B cell (primary cell): ENCODE results near the gene ZNF80. TPM values are rescaled to one million over a fixed set of nuclear protein-coding genes. Genes with fewer than 3 reads are reported as not detected.
"Not testable (repeated sequence)": the region's sequence is repeated elsewhere in the genome, so short reads cannot be mapped to it uniquely, and the experiment has no call there.

Source experiments
- ATAC-seq: fragments of 200-7000 bp; cut with Tn5 transposase; one replicate; pipeline ENCODE4 v1.10.0; 2021; ENCODE audit warnings: low read depth, mild to moderate bottlenecking, moderate number of reproducible peaks, moderate library complexity
- CTCF ChIA-PET: fragments of 350-600 bp; sonication (Branson Sonifier 250); formaldehyde crosslinking; loops from one replicate; lab custom pipeline; 2021; ENCODE audit warnings: antibody characterized with exemption, inconsistent platforms; lab: Charles Lee
- POLR2A ChIA-PET: fragments of 350-600 bp; sonication (Branson Sonifier 250); formaldehyde crosslinking; loops from one replicate; lab custom pipeline; 2021; ENCODE audit warnings: antibody characterized with exemption; lab: Charles Lee
- DNase-seq: peaks from one replicate; pipeline ENCODE4 v3.0.0; 2013
- H2AFZ ChIP-seq: 2 replicates; pipeline ENCODE4 v1.6.1; 2012; ENCODE audit warnings: mild to moderate bottlenecking, low read depth, low read length; ENCODE audit not compliant: insufficient read depth, poor library complexity, severe bottlenecking
- H3K27ac ChIP-seq, 2 donors: 1 replicate in 1 of 2; 2 replicates in 1 of 2; pipeline ENCODE4 v1.5.1; 2012 to 2013; ENCODE audit warnings: low read length in 2 of 2, mild to moderate bottlenecking in 2 of 2, moderate library complexity in 1 of 2
- H3K27me3 ChIP-seq, 4 experiments: fragments of 200-600 bp in 1 of 4; sonication (generic) in 1 of 4; replicated peaks in 1 of 4; 1 replicate in 2 of 4; 2 replicates in 2 of 4; pipeline versions ENCODE4 v1.6.1 to v1.7.0; 2013 to 2016; ENCODE audit warnings: low read length in 3 of 4, mild to moderate bottlenecking in 2 of 4, mixed read lengths in 1 of 4, moderate library complexity in 1 of 4; ENCODE audit not compliant: insufficient read depth in 4 of 4, control insufficient read depth in 3 of 4; ENCODE audit errors: control extremely low read depth in 1 of 4
- H3K36me3 ChIP-seq, 2 experiments: replicated peaks in 1 of 2; 1 replicate in 1 of 2; 2 replicates in 1 of 2; pipeline versions ENCODE4 v1.6.1 to v1.7.1; 2013; ENCODE audit warnings: low read length in 1 of 2; ENCODE audit not compliant: insufficient read depth in 2 of 2, control insufficient read depth in 1 of 2; ENCODE audit errors: control extremely low read depth in 1 of 2, extremely low read depth in 1 of 2
- H3K4me1 ChIP-seq, 2 donors: fragments of 200-600 bp in 1 of 2; sonication (generic) in 1 of 2; 1 replicate in 1 of 2; 2 replicates in 1 of 2; pipeline versions ENCODE4 v1.5.1 to v1.6.1; 2013 to 2017; ENCODE audit warnings: low read length in 2 of 2; ENCODE audit not compliant: control insufficient read depth in 2 of 2, insufficient read depth in 2 of 2
- H3K4me2 ChIP-seq: replicated peaks from 2 replicates; pipeline ENCODE3; 2012; ENCODE audit warnings: mild to moderate bottlenecking, low read depth, low read length; ENCODE audit not compliant: poor library complexity, severe bottlenecking
- H3K4me3 ChIP-seq, 5 experiments: fragments of 200-600 bp in 1 of 5; sonication (generic) in 1 of 5; 1 replicate in 3 of 5; 2 replicates in 2 of 5; pipeline versions ENCODE4 v1.5.1 to v1.7.0; 2011 to 2016; ENCODE audit warnings: low read length in 4 of 5, mild to moderate bottlenecking in 4 of 5, low read depth in 2 of 5, control low read depth in 1 of 5, moderate library complexity in 1 of 5; ENCODE audit not compliant: insufficient read depth in 1 of 5; ENCODE audit errors: control extremely low read depth in 1 of 5, extremely low read depth in 1 of 5
- H3K79me2 ChIP-seq: fragments of 200-600 bp; sonication (generic); one replicate; pipeline ENCODE4 v1.6.0; 2016; ENCODE audit warnings: low read length; ENCODE audit not compliant: control insufficient read depth, insufficient read depth
- H3K9ac ChIP-seq: fragments of 200-600 bp; sonication (generic); 2 replicates; pipeline ENCODE4 v1.6.1; 2017; ENCODE audit warnings: mild to moderate bottlenecking, low read length, moderate library complexity
- H3K9me3 ChIP-seq, 3 donors: one replicate each; pipeline versions ENCODE4 v1.6.1 to v1.7.1; 2013; ENCODE audit warnings: low read length in 2 of 3; ENCODE audit not compliant: control insufficient read depth in 2 of 3, insufficient read depth in 1 of 3; ENCODE audit errors: control extremely low read depth in 1 of 3
- H4K20me1 ChIP-seq: 2 replicates; pipeline ENCODE4 v1.6.0; 2012; ENCODE audit warnings: mild to moderate bottlenecking, low read length; ENCODE audit not compliant: insufficient read depth, control insufficient read depth, poor library complexity, severe bottlenecking
- H3K27ac Mint-ChIP-seq: one replicate; pipeline ENCODE4 v1.8.0; 2021; ENCODE audit warnings: mixed read lengths
- H3K27me3 Mint-ChIP-seq: one replicate; pipeline ENCODE4 v1.8.0; 2021; ENCODE audit warnings: mixed read lengths
- H3K4me1 Mint-ChIP-seq: one replicate; pipeline ENCODE4 v1.8.0; 2021; ENCODE audit warnings: mixed read lengths
- H3K4me3 Mint-ChIP-seq: one replicate; pipeline ENCODE4 v1.8.0; 2021; ENCODE audit warnings: mixed read lengths
- H3K9me3 Mint-ChIP-seq: one replicate; pipeline ENCODE4 v1.8.0; 2022; ENCODE audit warnings: mixed read lengths; ENCODE audit not compliant: insufficient read depth
- EZH2 ChIP-seq: IDR thresholded peaks from 2 replicates; pipeline ENCODE4 v1.6.1; 2012; ENCODE audit warnings: borderline replicate concordance, low read depth, mild to moderate bottlenecking, moderate library complexity, low read length; ENCODE audit not compliant: insufficient read depth, poor library complexity, severe bottlenecking
- WGBS: methylation state at CpG from one replicate; pipeline ENCODE4 v1.1.5; 2013; ENCODE audit warnings: missing lambda C conversion rate; ENCODE audit not compliant: insufficient coverage; 5-methylcytosine and 5-hydroxymethylcytosine counted together
- intact Hi-C: fragments of 100-400 bp; cut with micrococcal nuclease; formaldehyde crosslinking; loops from one replicate; pipeline ENCODE4 v1.10.0; 2022
- polyA plus RNA-seq: library from polyadenylated mRNA; depleted of rRNA; stranded (reverse); fragments of >200 nt; gene quantifications from 2 replicates; pipeline ENCODE4 v1.2.3, GENCODE V29; 2012
- total RNA-seq, 2 donors: library from RNA; stranded (reverse); fragments of 120-200 nt in 1 of 2; gene quantifications; 1 replicate in 1 of 2; 2 replicates in 1 of 2; pipeline versions ENCODE4 v1.2.3 to v1.2.4, GENCODE V29; 2013 to 2022
- TF ChIP-seq, protein P1 (sequence below): fragments of 200-600 bp; IDR thresholded peaks from one replicate; pipeline ENCODE4 v1.8.0; 2022; ENCODE audit warnings: antibody characterized with exemption, mild to moderate bottlenecking

ZNF80 gene
- total and polyA plus RNA-seq, 2 donors (not counting 1 experiment from before 2014, with no cell fraction given), result 0.04 to 0.42 TPM

DNA sequence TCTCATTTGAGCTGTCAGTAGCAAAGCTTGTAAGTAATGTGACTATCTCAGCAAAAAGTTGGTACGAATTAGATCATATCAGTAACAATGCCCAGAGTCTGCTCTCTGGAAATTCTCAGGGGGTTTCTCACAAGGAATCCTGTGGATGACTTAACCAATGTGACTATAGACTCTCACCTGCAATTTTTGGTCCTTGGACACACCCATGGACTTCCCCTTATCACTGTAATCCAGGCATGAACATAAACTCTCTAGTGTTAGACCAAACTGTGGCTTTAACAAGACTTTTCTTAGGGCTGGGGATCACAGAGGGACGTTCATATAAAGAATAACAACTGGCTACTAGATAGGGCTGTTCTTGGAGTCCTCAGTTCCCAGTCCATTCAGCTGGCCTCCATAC, 3.9 kb upstream of the ZNF80 start:
- intact Hi-C loops, result no loop called here
- H3K4me1 Mint-ChIP-seq, result peaks cover 16% of the 10 kb centered on the region

DNA sequence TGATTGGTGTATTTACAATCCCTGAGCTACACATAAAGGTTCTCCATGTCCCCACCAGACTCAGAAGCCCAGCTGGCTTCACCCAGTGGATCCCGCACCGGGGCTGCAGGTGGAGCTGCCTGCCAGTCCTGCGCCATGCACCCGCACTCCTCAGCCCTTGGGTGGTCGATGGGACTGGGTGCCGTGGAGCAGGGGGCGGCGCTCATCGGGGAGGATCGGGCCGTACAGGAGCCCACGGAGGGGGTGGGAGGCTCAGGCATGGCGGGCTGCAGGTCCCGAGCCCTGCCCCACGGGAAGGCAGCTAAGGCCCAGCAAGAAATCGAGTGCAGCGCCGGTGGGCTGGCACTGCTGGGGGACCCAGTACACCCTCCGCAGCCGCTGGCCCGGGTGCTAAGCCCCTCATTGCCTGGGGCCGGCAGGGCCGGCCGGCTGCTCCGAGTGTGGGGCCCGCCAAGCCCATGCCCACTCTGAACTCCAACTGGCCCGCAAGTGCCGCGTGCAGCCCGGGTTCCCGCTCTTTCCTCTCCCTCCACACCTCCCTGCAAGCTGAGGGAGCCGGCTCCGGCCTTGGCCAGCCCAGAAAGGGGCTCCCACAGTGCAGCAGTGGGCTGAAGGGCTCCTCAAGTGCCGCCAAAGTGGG, 888 bp upstream of the ZNF80 start:
- H3K4me3 ChIP-seq, H3K9ac ChIP-seq, POLR2A ChIA-PET, H3K27ac ChIP-seq, DNase-seq, H3K9me3 Mint-ChIP-seq, H3K27ac Mint-ChIP-seq, H3K4me3 Mint-ChIP-seq, H3K79me2 ChIP-seq, H4K20me1 ChIP-seq, H2AFZ ChIP-seq, intact Hi-C loops, H3K27me3 ChIP-seq, H3K9me3 ChIP-seq, H3K36me3 ChIP-seq, H3K4me1 ChIP-seq, H3K27me3 Mint-ChIP-seq, ATAC-seq, H3K4me2 ChIP-seq: not testable (repeated sequence)
- whole genome bisulfite sequencing, result over 99% methylated on average over 17 of the region's 34 CpGs
- peaks cover 18% of the 10 kb centered on the region for H3K4me1 Mint-ChIP-seq
- CTCF ChIA-PET, result interaction anchor here (1.1 kb wide), 1 partner anchor 24 kb away, joined by 6 read pairs; no protein-coding TSS in a partner anchor

More for the DNA sequence above, 3.9 kb upstream of the ZNF80 start:
- H3K9me3 ChIP-seq, result peaks cover 0 to 3% (median 0%) of the 10 kb centered on the region in 3 donors
- H3K9ac ChIP-seq, result no peak overlapping the region
- H3K4me1 ChIP-seq, result peaks cover 5 to 7% of the 10 kb centered on the region in 2 donors
- no peak overlapping the region for H3K4me3 ChIP-seq
- no peaks in the 10 kb centered on the region for H3K9me3 Mint-ChIP-seq
- 80% methylated on average over 1 of the region's 2 CpGs for WGBS
- no peak for DNase-seq
- CTCF ChIA-PET, result interaction anchor here (0.7 to 0.9 kb wide), 2 partner anchors 28 to 691 kb away, joined by 3 read pairs; no protein-coding TSS in a partner anchor
- no peak for ATAC-seq
- no peaks in the 10 kb centered on the region for H3K79me2 ChIP-seq
- H3K36me3 ChIP-seq, result no peaks in the 10 kb centered on the region
- H3K4me2 ChIP-seq, result no peak overlapping the region
- H3K27ac ChIP-seq, result no peak overlapping the region
- no peak for TF ChIP-seq EZH2
- TF ChIP-seq, protein P1, sequence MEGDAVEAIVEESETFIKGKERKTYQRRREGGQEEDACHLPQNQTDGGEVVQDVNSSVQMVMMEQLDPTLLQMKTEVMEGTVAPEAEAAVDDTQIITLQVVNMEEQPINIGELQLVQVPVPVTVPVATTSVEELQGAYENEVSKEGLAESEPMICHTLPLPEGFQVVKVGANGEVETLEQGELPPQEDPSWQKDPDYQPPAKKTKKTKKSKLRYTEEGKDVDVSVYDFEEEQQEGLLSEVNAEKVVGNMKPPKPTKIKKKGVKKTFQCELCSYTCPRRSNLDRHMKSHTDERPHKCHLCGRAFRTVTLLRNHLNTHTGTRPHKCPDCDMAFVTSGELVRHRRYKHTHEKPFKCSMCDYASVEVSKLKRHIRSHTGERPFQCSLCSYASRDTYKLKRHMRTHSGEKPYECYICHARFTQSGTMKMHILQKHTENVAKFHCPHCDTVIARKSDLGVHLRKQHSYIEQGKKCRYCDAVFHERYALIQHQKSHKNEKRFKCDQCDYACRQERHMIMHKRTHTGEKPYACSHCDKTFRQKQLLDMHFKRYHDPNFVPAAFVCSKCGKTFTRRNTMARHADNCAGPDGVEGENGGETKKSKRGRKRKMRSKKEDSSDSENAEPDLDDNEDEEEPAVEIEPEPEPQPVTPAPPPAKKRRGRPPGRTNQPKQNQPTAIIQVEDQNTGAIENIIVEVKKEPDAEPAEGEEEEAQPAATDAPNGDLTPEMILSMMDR, result no peak
- no peak overlapping the region for H3K27ac Mint-ChIP-seq
- H2AFZ ChIP-seq, result no peak overlapping the region
- POLR2A ChIA-PET, result no interaction called here
- H3K27me3 ChIP-seq, result no peaks in the 10 kb centered on the region
- no peak overlapping the region for H3K4me3 Mint-ChIP-seq
- no peaks in the 10 kb centered on the region for H3K27me3 Mint-ChIP-seq
- H4K20me1 ChIP-seq, result no peaks in the 10 kb centered on the region
